ENCODE data around the gene FAM114A1.

The FAM114A1 gene

DNA sequence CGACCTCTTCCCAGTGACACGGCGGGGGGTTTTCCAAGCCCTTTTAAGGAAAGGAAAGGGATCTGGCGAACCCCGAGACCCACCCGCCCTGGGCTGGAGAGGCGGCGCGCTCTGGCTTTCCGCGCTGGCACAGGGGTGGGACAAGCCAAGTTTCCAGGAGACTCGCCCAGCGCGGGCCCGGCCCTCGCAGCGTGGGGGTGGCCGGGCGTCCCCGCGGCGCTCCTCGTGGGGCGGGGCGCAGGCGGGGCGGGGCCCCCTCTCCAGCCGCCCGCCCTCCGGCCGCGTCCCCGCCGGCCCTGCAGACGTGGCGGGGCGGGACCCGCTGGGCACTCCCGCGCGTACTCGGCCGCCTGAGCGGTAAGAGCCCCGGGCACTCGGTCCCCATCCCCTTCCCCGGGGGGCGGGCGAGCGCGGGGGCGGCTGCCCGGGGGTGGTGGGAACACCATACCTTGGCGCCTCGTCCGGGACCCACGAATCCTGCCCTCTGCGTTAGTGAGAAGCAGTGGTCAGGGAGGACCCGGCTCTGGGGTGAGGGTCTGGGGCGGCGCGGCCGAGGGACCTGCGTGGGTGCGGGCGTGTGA is at the start of gene FAM114A1:
Gene FAM114A1 (plus strand): TSS at position 329 of the 581 bp plus-strand sequence. CDS start 10,273 bp downstream, outside the sequence.
- peak; percentile 84 for DNase-seq (ENCODE audit: low read depth)

DNA sequence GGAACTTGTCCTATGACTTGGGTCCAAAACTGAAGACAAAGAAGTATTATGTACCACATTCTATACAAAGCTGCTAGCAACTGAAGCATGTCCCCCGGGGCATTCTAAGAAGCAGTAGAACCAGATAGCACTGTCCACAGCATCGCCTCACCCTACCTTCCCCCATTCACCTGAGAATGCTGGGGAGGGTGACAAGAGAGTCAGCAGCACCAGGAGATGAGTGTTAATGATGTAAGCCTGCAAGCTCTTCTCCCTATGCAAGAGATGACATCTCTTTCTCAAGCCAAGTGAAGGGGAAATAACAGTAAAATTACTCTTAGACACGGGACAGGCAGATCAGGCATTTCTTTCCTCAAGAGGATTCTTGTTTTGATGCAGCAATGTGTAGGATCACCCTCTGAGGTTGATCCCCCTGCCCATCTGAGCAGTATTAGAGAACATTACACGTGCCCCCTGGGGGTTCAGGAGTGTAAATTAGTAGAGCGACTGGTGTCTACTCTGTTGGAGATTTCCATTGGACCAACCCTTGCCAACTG is 49.1 kb upstream of the FAM114A1 start:
- no peak for DNase-seq (ENCODE audit: low read depth)

DNA sequence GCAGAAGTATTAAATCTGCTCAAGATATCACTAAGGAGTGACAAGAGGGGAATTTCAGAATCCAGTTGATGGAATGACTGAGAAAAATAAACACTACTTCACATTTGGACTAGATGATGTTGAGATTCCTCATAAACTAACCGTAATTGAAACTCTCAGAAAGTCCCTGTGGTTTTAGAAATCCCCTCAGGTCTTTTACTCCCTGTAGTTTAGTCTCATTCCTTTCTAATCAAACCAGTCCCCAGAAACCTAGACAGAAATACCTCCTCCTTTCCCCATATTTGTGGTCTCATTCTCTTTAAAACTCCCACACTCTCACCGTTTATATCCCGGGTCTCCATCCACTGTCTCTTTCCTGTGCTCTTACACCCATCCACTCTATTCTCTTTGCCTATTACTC is 48.0 kb upstream of the FAM114A1 start:
- peak; percentile 49 for DNase-seq (ENCODE audit: low read depth)

DNA sequence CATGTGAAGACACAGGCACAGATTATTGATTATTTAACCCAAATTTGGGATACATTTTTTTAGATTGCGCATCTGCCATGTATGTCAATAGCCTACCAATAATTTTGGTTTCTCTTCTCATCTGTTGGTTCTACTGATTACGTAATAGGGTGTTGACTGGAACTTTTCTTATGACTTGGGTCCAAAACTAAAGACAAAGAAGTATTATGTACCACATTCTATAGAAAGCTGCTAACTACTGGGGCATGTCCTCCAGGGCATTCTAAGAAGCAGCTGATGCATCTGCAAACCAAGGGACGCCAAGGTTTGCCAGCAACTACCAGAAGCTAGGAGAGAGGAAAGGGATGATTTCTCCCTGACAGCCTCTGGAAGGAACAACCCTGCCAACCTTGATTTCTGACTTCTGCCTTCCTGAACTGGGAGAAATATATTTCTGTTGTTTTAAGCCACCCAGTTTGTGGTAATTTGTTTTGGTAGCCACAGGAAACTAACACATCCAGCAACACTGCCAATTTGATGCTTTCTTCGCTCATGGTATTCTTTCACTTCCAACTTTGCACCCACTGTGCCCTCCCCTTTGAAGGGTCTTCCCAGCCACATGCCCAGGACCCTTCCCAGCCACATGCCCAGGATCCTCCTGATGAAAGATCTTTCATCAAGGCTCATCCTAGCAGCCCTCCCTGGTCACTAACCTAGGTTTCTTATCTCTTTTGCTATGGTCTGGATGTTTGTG is 47.1 kb upstream of the FAM114A1 start:
- no peak for DNase-seq (ENCODE audit: low read depth)

DNA sequence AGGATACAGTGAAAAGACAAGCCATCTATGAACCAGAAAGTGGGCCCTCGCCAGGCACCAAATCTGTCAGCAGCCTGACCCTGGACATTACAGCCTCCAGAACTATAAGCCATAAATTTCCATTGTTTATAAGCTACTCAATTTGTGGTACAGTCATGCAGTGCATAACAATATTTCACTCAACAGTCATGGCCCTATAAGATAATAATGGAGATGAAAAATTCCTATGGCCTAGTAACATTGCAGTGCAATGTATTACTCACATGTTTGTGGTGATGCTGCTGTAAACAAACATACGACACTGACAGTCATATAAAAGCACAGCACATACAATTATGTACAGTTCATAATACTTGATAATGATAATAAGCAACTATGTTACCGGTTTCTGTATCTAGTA is 45.9 kb upstream of the FAM114A1 start:
- DNase-seq (ENCODE audit: low read depth), result peak; percentile 74

DNA sequence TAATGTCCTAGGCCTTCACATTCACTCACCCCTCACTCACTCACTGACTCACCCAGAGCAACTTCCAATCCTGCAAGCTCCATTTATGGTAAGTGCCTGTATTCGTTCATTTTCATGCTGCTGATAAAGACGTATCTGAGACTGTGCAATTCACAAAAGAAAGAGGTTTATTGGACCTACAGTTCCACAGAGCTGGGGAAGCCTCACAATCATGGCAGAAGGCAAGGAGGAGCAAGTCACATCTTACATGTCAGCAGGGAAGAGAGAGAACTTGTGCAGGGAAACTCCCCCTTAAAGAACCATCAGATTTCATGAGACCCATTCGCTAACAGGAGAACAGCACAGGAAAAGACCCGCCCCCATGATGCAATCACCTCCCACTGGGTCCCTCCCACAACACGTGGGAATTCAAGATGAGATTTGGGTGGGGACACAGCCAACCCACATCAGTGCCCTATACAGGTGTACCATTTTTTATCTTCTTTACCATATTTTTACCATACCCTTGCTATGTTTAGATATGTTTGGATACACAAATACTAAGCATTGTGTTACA is 44.8 kb upstream of the FAM114A1 start:
- peak; percentile 20 for DNase-seq (ENCODE audit: low read depth)

DNA sequence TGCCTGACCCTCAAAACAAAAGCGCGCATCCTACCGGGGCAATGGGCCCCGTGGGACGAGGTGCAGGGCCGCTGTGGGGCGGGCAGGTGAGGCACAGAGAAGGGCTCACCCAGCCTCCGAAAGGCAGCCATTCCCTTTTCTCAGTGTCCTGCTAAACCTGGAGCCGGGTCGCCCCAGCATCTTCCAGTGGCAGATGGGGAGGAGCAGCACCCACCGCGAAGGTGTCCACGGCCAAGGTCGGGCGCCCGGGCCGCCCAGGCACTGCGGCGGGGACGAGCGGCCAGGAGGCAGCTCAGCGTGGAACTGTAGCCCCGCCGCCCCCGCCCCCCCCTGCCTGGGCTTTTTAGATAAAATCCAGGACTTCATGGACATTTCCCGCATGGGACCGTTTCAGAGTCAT is 43.8 kb upstream of the FAM114A1 start:
- no peak for DNase-seq (ENCODE audit: low read depth)

DNA sequence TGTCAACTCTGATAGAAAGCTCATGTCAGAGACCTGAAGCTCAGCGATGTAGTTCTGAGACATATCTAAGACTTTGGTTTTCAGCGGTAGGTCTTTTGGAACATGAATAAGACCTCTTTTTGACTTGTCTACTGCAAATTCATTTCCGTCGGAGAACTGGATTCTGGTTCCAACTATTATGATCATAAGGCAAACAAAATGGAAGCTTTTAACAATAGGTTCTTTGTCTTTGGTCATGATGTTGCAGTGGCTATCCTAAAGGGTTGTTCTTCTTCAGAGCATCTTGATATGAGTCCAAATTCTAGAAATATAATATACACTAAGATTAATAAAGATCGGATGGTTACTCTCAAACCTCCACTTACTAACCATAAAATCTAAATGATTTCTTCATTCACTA is 38.4 kb upstream of the FAM114A1 start:
- no peak for DNase-seq (ENCODE audit: low read depth)

DNA sequence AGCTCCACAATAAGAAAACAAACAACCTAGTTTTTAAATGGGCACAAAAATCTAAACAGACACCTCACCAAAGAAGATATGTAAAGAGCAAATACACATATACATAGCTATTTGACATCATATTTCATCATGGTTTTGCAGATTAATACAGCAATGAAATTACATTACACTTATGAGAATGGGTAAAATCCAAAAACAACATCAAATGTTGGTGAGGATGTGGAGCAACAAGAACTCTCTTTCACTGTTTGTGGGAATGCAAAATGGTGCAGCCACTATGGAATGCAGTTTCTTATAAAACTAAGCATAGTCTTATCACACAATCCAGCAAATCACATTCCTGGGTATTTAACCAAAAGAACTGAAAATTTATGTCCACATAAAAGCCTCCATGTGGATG is 36.0 kb upstream of the FAM114A1 start:
- DNase-seq (ENCODE audit: low read depth), result no peak

DNA sequence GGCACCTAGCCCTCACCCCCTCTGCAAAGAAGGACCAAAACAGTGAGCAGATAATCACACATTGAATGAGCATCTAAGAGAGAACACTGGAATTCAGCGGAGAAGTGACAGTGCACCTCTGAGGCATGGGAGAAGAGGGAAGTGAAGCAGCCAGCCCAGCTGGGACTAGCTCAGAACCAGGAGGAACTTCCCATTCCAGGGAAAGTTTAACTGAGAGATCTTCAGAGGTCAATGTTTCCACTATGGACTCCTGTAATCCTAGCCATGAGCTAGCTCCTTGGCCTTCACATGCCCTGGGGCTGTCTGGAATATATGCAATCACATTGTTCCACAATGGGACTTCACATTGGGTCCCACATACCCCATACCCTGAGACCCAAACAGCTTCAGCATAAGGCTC is 35.4 kb upstream of the FAM114A1 start:
- no peak for DNase-seq (ENCODE audit: low read depth)

DNA sequence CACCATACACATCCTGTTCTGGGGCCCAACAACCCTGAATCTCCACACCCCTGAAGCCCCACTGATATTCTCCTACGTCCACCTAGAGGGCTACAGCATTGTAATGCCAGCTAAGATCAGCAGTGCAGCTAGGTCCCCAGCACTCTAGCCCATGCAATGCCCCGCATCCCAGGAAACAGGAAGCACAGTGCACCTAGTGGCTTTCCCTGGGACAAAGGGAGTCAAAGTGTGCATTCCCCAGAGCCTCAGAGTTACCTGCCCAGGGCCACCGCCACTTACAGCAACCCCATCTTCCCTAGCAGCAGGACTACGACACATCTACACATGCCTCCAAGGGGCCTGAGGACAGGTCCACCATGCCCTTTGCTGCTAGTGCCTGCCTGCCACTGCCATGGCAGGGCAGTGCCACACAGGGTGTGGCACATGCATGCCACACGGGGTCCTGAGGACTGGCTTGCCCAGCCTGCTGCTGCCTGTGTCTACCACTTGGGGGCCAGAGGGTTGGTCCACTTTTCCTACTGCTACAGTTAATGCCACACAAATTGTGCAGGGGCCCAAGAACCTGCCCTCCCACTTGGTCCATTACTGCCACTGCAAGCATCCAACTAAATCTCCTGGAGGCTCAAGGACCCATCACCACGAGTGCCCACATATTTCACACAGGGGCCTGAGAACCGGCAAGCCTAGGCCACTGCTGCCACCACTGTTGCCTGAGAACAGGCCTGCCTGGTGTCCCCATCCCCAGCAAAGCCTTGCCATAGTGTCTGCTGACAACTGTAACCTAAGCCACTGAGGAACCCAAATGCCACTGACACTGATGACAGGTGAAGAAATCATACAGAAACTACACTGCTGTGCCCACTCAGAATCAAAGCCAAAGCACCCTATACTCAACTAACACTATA is 34.7 kb upstream of the FAM114A1 start:
- no peak for DNase-seq (ENCODE audit: low read depth)

DNA sequence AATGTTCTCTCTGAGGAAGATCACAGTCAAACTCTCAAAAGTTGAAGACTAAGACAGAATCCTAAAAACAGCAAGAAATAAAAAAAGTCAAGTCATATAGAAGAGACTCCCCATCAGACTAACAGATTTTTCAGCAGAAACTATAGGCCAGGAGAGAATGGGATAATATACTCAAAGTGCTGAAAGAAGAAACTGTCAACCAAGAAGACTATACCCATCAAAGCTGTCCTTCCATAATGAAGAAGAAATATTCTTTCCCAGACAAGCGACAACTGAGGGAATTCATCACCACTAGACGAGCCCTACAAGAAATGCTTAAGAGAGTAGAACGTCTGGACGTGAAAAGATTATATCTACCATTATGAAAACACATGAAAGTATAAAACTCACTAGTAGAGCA is 33.0 kb upstream of the FAM114A1 start:
- DNase-seq (ENCODE audit: low read depth), result no peak

DNA sequence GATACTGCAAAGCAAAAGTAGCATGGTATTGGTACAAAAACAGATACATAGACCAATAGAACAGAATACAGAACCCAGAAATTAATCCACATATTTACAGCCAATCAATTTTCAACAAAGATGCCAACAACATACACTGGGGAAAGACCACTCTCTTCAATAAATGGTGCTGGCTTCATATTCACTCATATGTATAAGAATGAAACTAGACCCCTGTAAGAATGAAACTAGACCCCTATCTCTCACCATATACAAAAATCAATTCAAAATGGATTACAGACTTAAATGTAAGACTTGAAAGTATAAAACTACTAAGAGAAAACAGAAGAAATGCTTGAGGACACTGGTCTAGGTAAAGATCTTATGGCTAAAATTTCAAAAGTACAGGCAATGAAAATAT is 30.3 kb upstream of the FAM114A1 start:
- DNase-seq (ENCODE audit: low read depth), result no peak

DNA sequence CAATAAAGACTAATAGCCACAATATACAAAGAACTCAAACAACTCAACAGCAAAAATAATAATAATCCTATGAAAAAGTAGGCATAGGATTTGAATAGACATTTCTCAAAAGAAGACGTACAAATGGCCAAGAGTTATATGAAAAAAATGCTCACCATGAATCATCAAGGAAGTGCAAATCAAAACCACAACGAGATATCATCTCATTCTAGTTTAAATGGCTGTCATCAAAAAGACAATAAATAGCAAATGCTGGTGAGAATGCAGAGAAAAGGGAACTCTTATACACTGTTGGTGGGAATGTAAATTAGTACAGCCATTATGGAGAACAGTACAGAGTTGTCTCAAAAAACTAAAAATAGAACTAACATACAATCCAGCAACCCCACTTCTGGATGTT is 29.8 kb upstream of the FAM114A1 start:
- peak; percentile 75 for DNase-seq (ENCODE audit: low read depth)

DNA sequence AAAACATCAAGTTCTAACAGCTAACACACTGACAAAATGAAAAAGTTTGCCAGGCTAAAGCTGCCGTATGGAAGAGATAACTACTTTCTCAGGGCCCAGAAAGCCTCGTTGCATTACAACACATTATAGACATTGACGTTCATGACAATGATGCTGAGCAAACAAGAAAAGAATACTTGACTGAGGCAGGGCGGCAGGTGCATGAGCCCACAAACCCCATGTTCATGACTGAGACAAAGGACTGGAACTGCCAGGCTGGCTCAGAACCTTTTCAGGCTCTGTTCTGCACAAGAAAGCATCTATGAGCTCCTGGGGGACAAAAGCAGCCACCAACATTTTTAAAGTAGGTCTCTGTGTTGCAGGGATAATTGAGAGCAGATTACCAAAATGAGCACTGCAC is 24.6 kb upstream of the FAM114A1 start:
- DNase-seq (ENCODE audit: low read depth), result no peak

DNA sequence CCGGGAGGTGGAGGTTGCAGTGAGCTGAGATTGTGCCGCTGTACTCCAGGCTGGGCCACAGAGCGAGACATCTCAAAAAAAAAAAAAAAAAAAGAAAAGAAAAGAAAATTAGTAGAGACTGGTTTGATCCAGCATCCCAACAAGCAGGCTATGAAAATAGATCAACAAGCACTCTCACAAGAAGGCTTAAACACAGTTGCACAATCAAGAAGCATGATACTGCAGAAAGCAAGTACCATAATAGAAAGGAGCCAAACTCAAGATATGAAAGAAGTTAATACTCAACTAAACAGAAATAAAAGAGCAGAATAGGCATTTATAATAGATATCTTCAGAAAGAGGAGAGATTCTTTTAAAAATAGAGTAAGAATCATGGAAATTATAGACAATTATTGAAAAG is 21.6 kb upstream of the FAM114A1 start:
- no peak for DNase-seq (ENCODE audit: low read depth)

DNA sequence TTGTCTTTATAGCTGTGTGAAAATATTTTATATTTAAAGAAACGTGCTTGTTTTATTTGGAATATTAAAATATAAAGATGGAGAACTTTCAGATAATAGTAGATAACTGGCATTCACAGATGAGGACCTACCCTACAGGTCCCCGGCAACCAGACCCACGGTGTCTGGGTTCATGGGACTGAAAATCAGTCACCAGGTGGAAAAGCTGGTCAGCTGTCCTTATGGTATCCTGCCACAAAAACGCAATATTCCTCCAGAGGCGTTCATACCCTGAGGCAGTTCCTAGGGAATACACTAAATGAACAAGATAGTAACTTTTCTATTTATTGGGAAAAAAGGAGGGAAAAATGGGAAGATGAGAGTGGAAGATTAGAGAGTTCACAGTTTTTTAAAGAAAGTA is 12.1 kb upstream of the FAM114A1 start:
- DNase-seq (ENCODE audit: low read depth), result no peak

DNA sequence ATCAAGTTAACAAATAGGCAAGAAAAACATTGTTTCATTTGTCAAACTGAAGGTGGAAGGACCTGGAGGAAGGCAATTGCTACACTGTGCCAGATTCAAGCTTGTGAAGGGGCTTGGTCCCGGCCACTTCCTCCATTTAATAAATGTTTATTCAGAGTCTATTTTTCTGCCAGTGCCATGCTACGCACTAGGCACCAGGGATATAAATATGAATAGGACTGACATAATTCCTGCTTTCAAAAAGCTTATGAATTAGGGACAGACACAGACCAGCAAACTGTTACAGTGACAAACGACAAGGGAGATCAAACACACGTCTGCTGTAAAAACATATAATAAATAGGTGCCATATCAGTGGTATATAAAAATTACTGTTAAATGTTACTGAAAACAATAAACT is 11.6 kb upstream of the FAM114A1 start:
- DNase-seq (ENCODE audit: low read depth), result no peak

DNA sequence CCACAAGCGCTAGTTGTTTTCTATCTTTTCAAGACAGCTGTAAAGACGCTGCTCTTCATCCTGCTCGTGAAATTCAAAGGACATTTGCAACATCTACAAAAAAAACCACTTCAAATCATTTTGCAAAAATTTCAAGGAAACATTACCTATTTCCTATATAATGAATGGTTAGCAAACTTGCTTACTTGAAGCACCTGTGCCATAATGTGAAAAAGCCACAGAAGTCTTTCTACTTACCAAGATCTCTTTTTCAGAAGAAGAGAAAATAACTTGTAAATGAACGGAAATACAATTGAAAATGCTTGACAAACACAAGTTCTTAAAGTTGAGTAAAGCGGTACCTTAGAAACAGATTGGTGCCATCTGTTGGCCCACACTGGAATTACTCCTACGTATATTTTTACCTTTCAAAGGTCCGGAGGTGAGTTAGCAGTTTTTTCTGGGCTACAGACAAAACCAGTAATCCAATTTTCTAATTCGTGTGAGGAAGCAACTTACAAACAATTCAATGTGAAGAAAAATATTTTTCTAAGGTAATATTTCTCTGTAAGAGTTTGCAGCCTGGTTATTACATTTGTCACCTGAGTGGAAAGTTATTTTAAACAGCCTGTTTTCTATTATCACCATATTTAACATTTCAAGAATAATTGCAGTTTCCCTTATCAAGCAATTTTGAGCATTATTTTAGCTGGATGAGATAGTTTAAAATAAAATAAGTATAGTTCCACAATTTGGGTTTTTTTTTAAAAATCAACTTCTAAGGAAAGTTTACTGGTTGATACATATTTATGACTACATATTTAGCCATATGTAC is 10.9 kb upstream of the FAM114A1 start, which contains the start of gene TLR6:
Gene TLR6 (minus strand): TSS at position 294 of the 814 bp plus-strand sequence. CDS start 27,344 bp downstream, outside the sequence.
- DNase-seq (ENCODE audit: low read depth), result peak; percentile 82

DNA sequence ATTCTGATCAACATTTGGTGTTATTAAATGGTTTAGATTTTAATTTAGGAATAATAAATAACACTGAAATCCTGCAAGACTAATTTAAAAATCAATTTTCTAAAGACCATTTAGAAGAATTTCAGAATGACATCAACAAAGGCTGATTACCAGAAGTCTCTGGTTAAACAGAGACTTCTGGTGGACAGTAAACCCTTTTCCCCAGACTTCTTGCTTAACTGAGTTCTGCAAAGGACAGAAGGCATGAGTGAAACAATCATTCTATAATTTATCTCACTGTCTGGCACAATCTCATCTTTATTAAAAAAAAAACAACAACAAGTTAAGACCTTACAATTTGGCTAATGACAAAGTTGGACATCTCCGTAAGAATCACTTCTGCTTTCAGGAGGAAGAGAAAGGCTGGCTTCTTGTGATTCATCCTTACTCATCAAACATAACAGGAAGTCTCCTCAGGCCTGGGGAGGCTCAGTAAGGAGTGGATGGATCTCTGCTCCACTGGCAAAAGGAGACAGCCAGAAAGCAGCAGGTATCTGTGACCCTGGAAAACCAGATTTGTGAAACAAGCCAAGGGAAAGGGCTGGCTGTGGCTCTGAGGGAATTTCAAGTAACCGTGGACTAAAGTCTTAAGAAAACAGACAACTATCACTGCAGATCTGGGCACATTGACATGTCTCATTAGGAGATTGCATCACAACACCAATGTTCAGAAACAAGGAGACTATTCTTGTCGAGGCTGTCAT is 10.1 kb upstream of the FAM114A1 start:
- DNase-seq (ENCODE audit: low read depth), result peak; percentile 94

DNA sequence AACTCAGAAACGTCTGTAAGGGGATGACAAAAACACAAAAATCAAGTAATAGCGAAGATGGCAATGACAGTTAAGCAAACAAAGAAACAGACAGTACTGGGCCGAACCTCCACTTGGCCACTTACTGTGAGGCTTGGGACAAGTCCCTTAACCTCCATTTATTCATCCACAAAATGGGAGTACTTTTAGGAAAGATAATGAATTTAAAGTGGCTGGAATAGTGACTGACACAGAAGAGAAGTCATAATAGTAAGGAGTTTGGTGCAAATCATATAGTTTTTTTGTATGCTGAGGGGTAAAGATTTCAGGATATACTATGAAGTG is 9.5 kb upstream of the FAM114A1 start:
- DNase-seq (ENCODE audit: low read depth), result no peak
